ENCODE measurements around the gene PCYT2. TPM values are rescaled to one million over a fixed set of nuclear protein-coding genes. Genes with fewer than 3 reads are reported as not detected.

Gene PCYT2
- total RNA-seq, 4 donors from 2014 or later, result 18.6 to 38.5 (median 34.6) TPM

- Histone ChIP-seq H3K4me3 (no peak overlapping the region), H3K27me3 (peaks cover 0 to 20% (median 0%) of the 10 kb centered on the region in 4 donors), H3K36me3 (peaks cover 4 to 78% (median 11%) of the 10 kb centered on the region in 3 donors), H3K9me3 (no peaks in the 10 kb centered on the region), H3K4me1 (peaks cover 11 to 35% (median 13%) of the 10 kb centered on the region in 3 donors), H3K27ac (no peak overlapping the region)
- WGBS, 2 donors, result 91 to 95% methylated on average over 8 to 17 of the region's 24 CpGs
- TF ChIP-seq CTCF (IDR thresholded peaks at IDR 0.05), result no peak
- TF ChIP-seq POLR2A (IDR thresholded peaks at IDR 0.05), result no peak
- intact Hi-C loops (cut with DNase I), result no loop called here
- no peak for DNase-seq
These were observed 7.2 kb downstream of the PCYT2 start for GRCh38 chr17:81903896-81904599.

GRCh38 chr17:81903415-81903831, 7.8 kb downstream of the PCYT2 start:
- peaks cover 4 to 78% (median 11%) of the 10 kb centered on the region in 3 donors for H3K36me3 ChIP-seq
- intact Hi-C loops (cut with DNase I), result no loop called here
- DNase-seq, result no peak
- H3K27me3 ChIP-seq, result peaks cover 0 to 20% (median 0%) of the 10 kb centered on the region in 4 donors
- TF ChIP-seq POLR2A (IDR thresholded peaks at IDR 0.05) (no peak), CTCF (IDR thresholded peaks at IDR 0.05) (no peak)
- 100% methylated on average over 2 of the region's 10 CpGs; no CpG with 5 or more reads in 1 of the 2 donors for WGBS, 2 donors
- H3K4me1 ChIP-seq, result peaks cover 11 to 38% (median 13%) of the 10 kb centered on the region in 3 donors
- H3K9me3 ChIP-seq, result no peaks in the 10 kb centered on the region
- H3K4me3 ChIP-seq, result no peak overlapping the region
- no peak overlapping the region for H3K27ac ChIP-seq

GRCh38 chr17:81902653-81903414, 8.4 kb downstream of the PCYT2 start:
- peaks cover 0 to 20% (median 0%) of the 10 kb centered on the region in 4 donors for H3K27me3 ChIP-seq
- peak overlapping the region in 1 of 4 donors; percentile 19 for H3K27ac ChIP-seq
- no CpG with 5 or more reads among the region's 47 CpGs for WGBS, 2 donors
- intact Hi-C loops (cut with DNase I), result no loop called here
- H3K9me3 ChIP-seq, result no peaks in the 10 kb centered on the region
- H3K4me3 ChIP-seq, result peak overlapping the region; percentile 23 to 62 (median 39)
- H3K4me1 ChIP-seq, result peaks cover 11 to 43% (median 13%) of the 10 kb centered on the region in 3 donors
- H3K36me3 ChIP-seq, result peaks cover 4 to 78% (median 12%) of the 10 kb centered on the region in 3 donors
- no peak for TF ChIP-seq POLR2A (IDR thresholded peaks at IDR 0.05)
- no peak for TF ChIP-seq CTCF (IDR thresholded peaks at IDR 0.05)
- DNase-seq, result no peak

- peaks cover 9 to 78% (median 10%) of the 10 kb centered on the region in 3 donors for H3K36me3 ChIP-seq
- intact Hi-C loops (cut with DNase I), result no loop called here
- H3K27ac ChIP-seq, result peak within 1 kb of the TSS in 1 of 4 donors; percentile 19
- WGBS, 2 donors, result no CpG with 5 or more reads among the region's 79 CpGs
- peaks cover 11 to 43% (median 13%) of the 10 kb centered on the region in 3 donors for H3K4me1 ChIP-seq
- H3K4me3 ChIP-seq, result peak within 1 kb of the TSS; percentile 23 to 62 (median 39)
- no peaks in the 10 kb centered on the region for H3K9me3 ChIP-seq
- no peak for DNase-seq
- TF ChIP-seq CTCF (IDR thresholded peaks at IDR 0.05) (no peak), POLR2A (IDR thresholded peaks at IDR 0.05) (no peak)
- peaks cover 0 to 20% (median 0%) of the 10 kb centered on the region in 4 donors for H3K27me3 ChIP-seq
These were observed 9.1 kb downstream of the PCYT2 start, which contains the start of gene NPB for GRCh38 chr17:81902023-81902652. Gene NPB, plus strand, starts transcription at chr17:81902238. Its CDS starts 40 bp downstream, at chr17:81902278.
